ENCODE data around the gene LCP2.

GRCh38 chr5:170327829-170328228, 30.3 kb upstream of the LCP2 start:
- TF ChIP-seq CTCF (IDR thresholded peaks at IDR 0.05) (no peak), POLR2AphosphoS5 (IDR thresholded peaks at IDR 0.05) (no peak)
